GM12878 (cell line): ENCODE data around the gene KTI12. TPM values are rescaled to one million over a fixed set of nuclear protein-coding genes. Genes with fewer than 3 reads are reported as not detected.

Experiments used
- ATAC-seq: fragments of 200-7000 bp; cut with Tn5 transposase; 3 replicates; pipeline ENCODE4 v1.9.1; 2020; ENCODE audit warnings: mild to moderate bottlenecking, moderate library complexity
- BruUV-seq: library from RNA; stranded (reverse); fragments of 400-500 nt; replicated peaks from 2 replicates; lab custom pipeline; 2021; lab: Mats Ljungman, UMichigan
- CTCF ChIA-PET: fragments of 300-600 bp; sonication (Branson Sonifier 250); formaldehyde crosslinking; extraction: SDS; loops from one replicate; lab custom pipeline; 2021; ENCODE audit warnings: inconsistent platforms; lab: Yijun Ruan, JAX
- POLR2A ChIA-PET: fragments of 350-600 bp; formaldehyde crosslinking; extraction: SDS; loops from one replicate; lab custom pipeline; 2021; ENCODE audit warnings: inconsistent platforms; lab: Charles Lee
- RAD21 ChIA-PET: fragments of 300-600 bp; sonication (Branson Sonifier 250); formaldehyde crosslinking; loops from one replicate; lab custom pipeline; 2023; ENCODE audit warnings: antibody characterized with exemption; ENCODE audit not compliant: unreplicated experiment; lab: Charles Lee
- SMC1A ChIA-PET: fragments of 300-600 bp; sonication (Branson Sonifier 250); formaldehyde crosslinking; loops from one replicate; lab custom pipeline; 2023; ENCODE audit not compliant: unreplicated experiment, uncharacterized antibody; lab: Charles Lee
- DNase-seq: peaks from one replicate; pipeline ENCODE4 v3.0.0-alpha.2; 2011; ENCODE audit warnings: low read depth, low spot score
- FAIRE-seq: peaks from 3 replicates; lab custom pipeline; 2011; peaks lifted over from hg19 to GRCh38; lab: Jason Lieb, UNC
- H2AFZ ChIP-seq: 2 replicates; pipeline ENCODE4 v1.6.0; 2011; ENCODE audit warnings: low read depth, low read length, control low read depth; ENCODE audit not compliant: control insufficient read depth
- H3K27ac ChIP-seq: 2 replicates; pipeline ENCODE4 v1.5.1; 2011; ENCODE audit warnings: control low read depth; ENCODE audit not compliant: control insufficient read depth, insufficient read depth
- H3K27me3 ChIP-seq, 2 experiments: replicated peaks in 1 of 2; 2 replicates each; pipeline versions ENCODE4 v1.6.0 to v1.6.1; 2011; ENCODE audit warnings: low read length in 1 of 2; ENCODE audit not compliant: control insufficient read depth in 2 of 2, insufficient read depth in 2 of 2
- H3K36me3 ChIP-seq, 2 experiments: 2 replicates each; pipeline ENCODE4 v1.5.1; 2011; ENCODE audit warnings: low read length in 1 of 2; ENCODE audit not compliant: control insufficient read depth in 2 of 2, insufficient read depth in 2 of 2
- H3K4me1 ChIP-seq: 2 replicates; pipeline ENCODE4 v1.6.1; 2011; ENCODE audit warnings: mild to moderate bottlenecking, low read length, moderate library complexity, mixed read lengths; ENCODE audit not compliant: control insufficient read depth, insufficient read depth
- H3K4me2 ChIP-seq: 2 replicates; pipeline ENCODE4 v1.6.0; 2011; ENCODE audit warnings: control low read depth; ENCODE audit not compliant: control insufficient read depth, insufficient read depth
- H3K4me3 ChIP-seq: fragments of 200-600 bp; sonication (generic); 2 replicates; pipeline ENCODE4 v1.5.1; 2016
- H3K79me2 ChIP-seq: 2 replicates; pipeline ENCODE4 v1.6.0; 2011; ENCODE audit warnings: low read length; ENCODE audit not compliant: control insufficient read depth, insufficient read depth
- H3K9ac ChIP-seq: 2 replicates; pipeline ENCODE4 v1.8.0; 2011; ENCODE audit warnings: low read length, control low read depth, mixed read lengths; ENCODE audit not compliant: control insufficient read depth, insufficient read depth
- H3K9me3 ChIP-seq: replicated peaks from 3 replicates; pipeline ENCODE4 v1.5.1; 2011; ENCODE audit warnings: mild to moderate bottlenecking, low read length; ENCODE audit not compliant: control insufficient read depth, insufficient read depth
- H4K20me1 ChIP-seq: 2 replicates; pipeline ENCODE4 v1.6.0; 2011; ENCODE audit not compliant: control insufficient read depth, insufficient read depth
- CHD1 ChIP-seq: IDR thresholded peaks from 2 replicates; pipeline ENCODE4 v1.6.1; 2012; ENCODE audit warnings: low read depth, low read length, improper control_type of control experiment
- MTA2 ChIP-seq: fragments of 450-650 bp; IDR thresholded peaks from 2 replicates; pipeline ENCODE4 v1.6.1; 2016; ENCODE audit warnings: low read depth, mild to moderate bottlenecking, moderate library complexity
- RAD51 ChIP-seq: fragments of 450-650 bp; IDR thresholded peaks from 2 replicates; pipeline ENCODE4 v1.6.1; 2016; ENCODE audit warnings: moderate library complexity, mild to moderate bottlenecking, inconsistent platforms
- SP1 ChIP-seq: IDR thresholded peaks from one replicate; pipeline ENCODE4 v1.6.1; 2011; ENCODE audit warnings: low read depth, low read length
- YBX1 ChIP-seq: fragments of 450-650 bp; IDR thresholded peaks from 2 replicates; pipeline ENCODE4 v1.6.1; 2016; ENCODE audit warnings: antibody characterized with exemption
- ZNF217 ChIP-seq: fragments of 450-650 bp; IDR thresholded peaks from 2 replicates; pipeline ENCODE4 v1.6.1; 2017; ENCODE audit warnings: antibody characterized with exemption, mild to moderate bottlenecking
- in situ Hi-C: fragments of 300-500 bp; cut with MboI; formaldehyde crosslinking; loops from 9 replicates; pipeline ENCODE4 v1.14.3; 2018; ENCODE audit warnings: mixed read lengths
- intact Hi-C: fragments of 100-400 bp; cut with micrococcal nuclease; formaldehyde crosslinking; loops from one replicate; pipeline ENCODE4 v1.14.2; 2022; ENCODE audit not compliant: unreplicated experiment
- polyA plus RNA-seq, 11 experiments: library from polyadenylated mRNA; depleted of rRNA in 4 of 11; unstranded in 6 of 11; stranded (reverse) in 5 of 11; fragments of >200 nt; fragmentation: Nextera tagmentation in 4 of 11; fragmentation: Illumina TruSeq in 1 of 11; extraction: Ambion mirVana in 4 of 11; extraction: Trizol in 1 of 11; gene quantifications; 1 replicate in 1 of 11; 2 replicates in 10 of 11; pipeline versions ENCODE4 v1.2.1 to v1.2.3, GENCODE V29; 2011 to 2016; ENCODE audit warnings: inconsistent platforms in 2 of 11, missing spikeins in 2 of 11, low read depth in 1 of 11
- total RNA-seq, 4 experiments: library from RNA; depleted of rRNA in 3 of 4; stranded (reverse); fragments of >200 nt in 3 of 4; fragmentation: Illumina TruSeq in 1 of 4; extraction: Trizol in 1 of 4; gene quantifications; 2 replicates each; pipeline versions ENCODE4 v1.2.1 to v1.2.3, GENCODE V29; 2013 to 2021
- TF ChIP-seq, protein P1 (sequence below): IDR thresholded peaks from 2 replicates; pipeline ENCODE4 v1.6.1; 2012; ENCODE audit warnings: mild to moderate bottlenecking, low read depth, low read length
- TF ChIP-seq, protein P2 (sequence below): IDR thresholded peaks from 2 replicates; pipeline ENCODE4 v1.6.1; 2011; ENCODE audit warnings: borderline replicate concordance, low read depth, mild to moderate bottlenecking, moderate library complexity, mixed read lengths, low read length; ENCODE audit not compliant: insufficient read depth; ENCODE audit errors: extremely low read length

Gene KTI12
- total and polyA plus RNA-seq, 10 of the 15 experiments (the other 5 are each of a cell fraction or from before 2014, with no cell fraction given): 2.7 to 32.4 (median 17.6) TPM

DNA sequence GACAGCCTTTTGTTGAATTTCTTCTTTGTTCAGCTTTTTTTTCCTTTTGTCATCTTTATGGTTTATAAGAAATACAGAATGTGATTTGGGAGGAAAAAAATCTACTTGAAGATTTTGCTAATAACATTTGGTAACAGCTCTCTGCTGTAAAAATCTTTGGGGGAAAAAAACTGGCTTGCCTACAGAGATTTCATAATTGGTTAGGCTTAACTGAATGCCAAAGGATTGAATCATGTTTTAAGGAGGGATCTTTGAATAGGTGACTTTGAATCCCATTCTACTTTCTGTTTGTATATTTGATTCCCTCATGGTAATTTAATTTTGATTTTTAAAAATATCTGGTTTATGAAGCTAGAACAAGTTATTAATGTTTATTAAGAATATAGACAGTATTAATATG, 25.7 kb upstream of the KTI12 start:
- BruUV-seq: no TSS peak
- Histone ChIP-seq H3K9ac (no peak overlapping the region), H2AFZ (no peak overlapping the region), H3K27ac (no peak overlapping the region), H4K20me1 (no peaks in the 10 kb centered on the region), H3K4me1 (peaks cover 4% of the 10 kb centered on the region; the same call in 1 of the 2 replicates), H3K79me2 (peaks cover 58% of the 10 kb centered on the region), H3K36me3 (peaks cover 0 to 14% of the 10 kb centered on the region in 2 experiments; a peak in 2 of 4 replicates), H3K27me3 (no peaks in the 10 kb centered on the region), H3K4me2 (peak overlapping the region; percentile 35), H3K9me3 (no peaks in the 10 kb centered on the region), H3K4me3 (peak overlapping the region; percentile 32)
- ATAC-seq: no peak
- TF ChIP-seq YBX1 (no peak), CHD1 (no peak), RAD51 (no peak), MTA2 (no peak), ZNF217 (no peak), SP1 (no peak)
- TF ChIP-seq, protein P1, sequence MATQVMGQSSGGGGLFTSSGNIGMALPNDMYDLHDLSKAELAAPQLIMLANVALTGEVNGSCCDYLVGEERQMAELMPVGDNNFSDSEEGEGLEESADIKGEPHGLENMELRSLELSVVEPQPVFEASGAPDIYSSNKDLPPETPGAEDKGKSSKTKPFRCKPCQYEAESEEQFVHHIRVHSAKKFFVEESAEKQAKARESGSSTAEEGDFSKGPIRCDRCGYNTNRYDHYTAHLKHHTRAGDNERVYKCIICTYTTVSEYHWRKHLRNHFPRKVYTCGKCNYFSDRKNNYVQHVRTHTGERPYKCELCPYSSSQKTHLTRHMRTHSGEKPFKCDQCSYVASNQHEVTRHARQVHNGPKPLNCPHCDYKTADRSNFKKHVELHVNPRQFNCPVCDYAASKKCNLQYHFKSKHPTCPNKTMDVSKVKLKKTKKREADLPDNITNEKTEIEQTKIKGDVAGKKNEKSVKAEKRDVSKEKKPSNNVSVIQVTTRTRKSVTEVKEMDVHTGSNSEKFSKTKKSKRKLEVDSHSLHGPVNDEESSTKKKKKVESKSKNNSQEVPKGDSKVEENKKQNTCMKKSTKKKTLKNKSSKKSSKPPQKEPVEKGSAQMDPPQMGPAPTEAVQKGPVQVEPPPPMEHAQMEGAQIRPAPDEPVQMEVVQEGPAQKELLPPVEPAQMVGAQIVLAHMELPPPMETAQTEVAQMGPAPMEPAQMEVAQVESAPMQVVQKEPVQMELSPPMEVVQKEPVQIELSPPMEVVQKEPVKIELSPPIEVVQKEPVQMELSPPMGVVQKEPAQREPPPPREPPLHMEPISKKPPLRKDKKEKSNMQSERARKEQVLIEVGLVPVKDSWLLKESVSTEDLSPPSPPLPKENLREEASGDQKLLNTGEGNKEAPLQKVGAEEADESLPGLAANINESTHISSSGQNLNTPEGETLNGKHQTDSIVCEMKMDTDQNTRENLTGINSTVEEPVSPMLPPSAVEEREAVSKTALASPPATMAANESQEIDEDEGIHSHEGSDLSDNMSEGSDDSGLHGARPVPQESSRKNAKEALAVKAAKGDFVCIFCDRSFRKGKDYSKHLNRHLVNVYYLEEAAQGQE: no peak
- TF ChIP-seq, protein P2, sequence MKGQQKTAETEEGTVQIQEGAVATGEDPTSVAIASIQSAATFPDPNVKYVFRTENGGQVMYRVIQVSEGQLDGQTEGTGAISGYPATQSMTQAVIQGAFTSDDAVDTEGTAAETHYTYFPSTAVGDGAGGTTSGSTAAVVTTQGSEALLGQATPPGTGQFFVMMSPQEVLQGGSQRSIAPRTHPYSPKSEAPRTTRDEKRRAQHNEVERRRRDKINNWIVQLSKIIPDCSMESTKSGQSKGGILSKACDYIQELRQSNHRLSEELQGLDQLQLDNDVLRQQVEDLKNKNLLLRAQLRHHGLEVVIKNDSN: no peak
- in situ Hi-C loops (no loop called here), intact Hi-C loops (no loop called here)
- CTCF ChIA-PET: interaction anchor here (1.0 to 3.0 kb wide), 3 partner anchors 9 to 71 kb away, joined by 4 to 17 read pairs (median 5); no protein-coding TSS in a partner anchor
- no peak for DNase-seq
- SMC1A ChIA-PET: interaction anchor here (1.0 to 4.1 kb wide), 3 partner anchors 9 to 11 kb away, joined by 3 to 18 read pairs (median 5); no protein-coding TSS in a partner anchor
- POLR2A ChIA-PET: interaction anchor here (1.2 to 1.8 kb wide), 4 partner anchors 11 to 28 kb away, joined by 4 to 9 read pairs (median 4); partner anchors contain the start of gene KTI12
- RAD21 ChIA-PET: no interaction called here
- FAIRE-seq: no peak
